Measurements from ENCODE around the gene PEAK1. TPM values are rescaled to one million over a fixed set of nuclear protein-coding genes. Genes with fewer than 3 reads are reported as not detected.
"Not testable (repeated sequence)": the region's sequence is repeated elsewhere in the genome, so short reads cannot be mapped to it uniquely, and the experiment has no call there.

Gene PEAK1
- polyA plus RNA-seq, 2 of the 4 experiments (the other 2 are of a cell fraction): 7.5 to 13.7 TPM

- ChIA-PET POLR2A (no interaction called here), CTCF (no interaction called here)
- ATAC-seq: 0 out of 6 replicates have a peak, but pooled peaks of 1 of the 2 experiments have one; percentile 41
- FAIRE-seq: peak; percentile 59
- Histone ChIP-seq H3K4me3 (no peak overlapping the region), H3K4me1 (peaks cover 3% of the 10 kb centered on the region; the same call in 2 of the 3 replicates), H3K27ac (no peak overlapping the region), H3K4me2 (no peak overlapping the region), H3K9me3 (no peaks in the 10 kb centered on the region)
- DNase-seq (ENCODE audit: low read depth in 1 of 2, low spot score in 1 of 2): peak in 1 of 2 experiments; percentile 50
- no peak for TF ChIP-seq RCOR1 (IDR thresholded peaks at IDR 0.05; ENCODE audit: low read depth, low read length)
- peak; percentile 64 for TF ChIP-seq MAFK (IDR thresholded peaks at IDR 0.05; ENCODE audit: partially characterized antibody)
- 53% methylated on average over 2 of the region's 2 CpGs for WGBS (ENCODE audit: missing lambda C conversion rate)
These were observed 137.6 kb downstream of the PEAK1 start for GRCh38 chr15:77282333-77282732.

DNA sequence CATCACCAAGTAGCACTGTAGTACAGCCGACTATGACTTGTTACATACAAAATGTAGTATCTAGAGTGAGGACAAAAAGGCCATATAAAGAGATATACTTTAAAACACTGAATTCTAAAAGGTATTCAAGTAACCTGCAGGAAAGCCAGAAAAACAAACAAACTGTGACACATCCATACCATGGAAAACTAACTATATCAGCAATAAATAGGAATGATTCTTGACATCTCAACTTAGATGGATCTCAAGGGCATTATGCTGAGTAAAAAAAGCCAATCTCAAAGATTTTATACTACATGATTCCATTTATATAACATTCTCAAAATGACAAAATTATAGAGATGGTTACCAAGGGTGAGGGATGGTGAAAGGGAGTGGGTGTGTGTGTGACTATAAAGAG, 143.0 kb downstream of the PEAK1 start:
- Histone ChIP-seq H3K9me3 (no peaks in the 10 kb centered on the region), H3K4me2 (no peak overlapping the region), H3K4me3 (no peak overlapping the region), H3K27ac (no peak overlapping the region), H3K4me1 (peaks cover 1% of the 10 kb centered on the region; the same call in 2 of the 3 replicates)
- 84% methylated on average over 1 of the region's 1 CpG for WGBS (ENCODE audit: missing lambda C conversion rate)
- peak; percentile 68 for TF ChIP-seq MAFK (IDR thresholded peaks at IDR 0.05; ENCODE audit: partially characterized antibody)
- TF ChIP-seq USF2 (IDR thresholded peaks at IDR 0.05): no peak
- FAIRE-seq (peak; percentile 86), ATAC-seq (no peak), DNase-seq (ENCODE audit: low read depth in 1 of 2, low spot score in 1 of 2) (no peak)
- CTCF ChIA-PET: no interaction called here
- POLR2A ChIA-PET: no interaction called here

DNA sequence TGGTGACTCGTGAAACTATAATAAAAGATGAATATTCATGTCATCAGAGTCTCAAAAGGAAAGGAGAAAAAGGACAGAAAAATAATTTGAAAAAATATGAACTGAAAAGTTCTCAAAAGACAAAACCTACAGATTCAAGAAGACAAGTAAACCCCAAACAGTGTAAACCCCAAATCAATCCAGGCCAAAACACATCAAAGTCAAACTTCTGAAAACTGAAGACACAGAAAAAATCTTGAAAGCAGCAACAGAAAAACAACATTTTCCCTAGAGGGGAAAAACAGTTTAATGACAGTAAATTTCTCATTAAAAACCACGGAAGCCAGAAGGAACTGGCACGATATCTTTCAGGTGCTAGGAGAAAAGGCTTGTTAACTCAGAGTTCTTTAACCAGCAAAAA, 143.8 kb downstream of the PEAK1 start:
- Histone ChIP-seq H3K4me1 (no peaks in the 10 kb centered on the region), H3K27ac (no peak overlapping the region), H3K4me3 (no peak overlapping the region), H3K9me3 (no peaks in the 10 kb centered on the region), H3K4me2 (no peak overlapping the region)
- ChIA-PET CTCF (no interaction called here), POLR2A (no interaction called here)
- WGBS (ENCODE audit: missing lambda C conversion rate): 71% methylated on average over 3 of the region's 3 CpGs
- TF ChIP-seq, protein P1, sequence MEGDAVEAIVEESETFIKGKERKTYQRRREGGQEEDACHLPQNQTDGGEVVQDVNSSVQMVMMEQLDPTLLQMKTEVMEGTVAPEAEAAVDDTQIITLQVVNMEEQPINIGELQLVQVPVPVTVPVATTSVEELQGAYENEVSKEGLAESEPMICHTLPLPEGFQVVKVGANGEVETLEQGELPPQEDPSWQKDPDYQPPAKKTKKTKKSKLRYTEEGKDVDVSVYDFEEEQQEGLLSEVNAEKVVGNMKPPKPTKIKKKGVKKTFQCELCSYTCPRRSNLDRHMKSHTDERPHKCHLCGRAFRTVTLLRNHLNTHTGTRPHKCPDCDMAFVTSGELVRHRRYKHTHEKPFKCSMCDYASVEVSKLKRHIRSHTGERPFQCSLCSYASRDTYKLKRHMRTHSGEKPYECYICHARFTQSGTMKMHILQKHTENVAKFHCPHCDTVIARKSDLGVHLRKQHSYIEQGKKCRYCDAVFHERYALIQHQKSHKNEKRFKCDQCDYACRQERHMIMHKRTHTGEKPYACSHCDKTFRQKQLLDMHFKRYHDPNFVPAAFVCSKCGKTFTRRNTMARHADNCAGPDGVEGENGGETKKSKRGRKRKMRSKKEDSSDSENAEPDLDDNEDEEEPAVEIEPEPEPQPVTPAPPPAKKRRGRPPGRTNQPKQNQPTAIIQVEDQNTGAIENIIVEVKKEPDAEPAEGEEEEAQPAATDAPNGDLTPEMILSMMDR (IDR thresholded peaks at IDR 0.05): no peak
- TF ChIP-seq FOXS1 (CRISPR knock-in tag; IDR thresholded peaks at IDR 0.05) (no peak), PBX3 (IDR thresholded peaks at IDR 0.05) (no peak), POLR2A (IDR thresholded peaks at IDR 0.05; ENCODE audit: low read length) (no peak), GATA3 (IDR thresholded peaks at IDR 0.05; ENCODE audit: borderline replicate concordance) (no peak), PHF8 (IDR thresholded peaks at IDR 0.05; ENCODE audit: borderline replicate concordance, low read depth) (no peak), ESRRA (IDR thresholded peaks at IDR 0.05; ENCODE audit: borderline replicate concordance, low read length) (no peak), KDM1A (IDR thresholded peaks at IDR 0.05; ENCODE audit: low read depth) (no peak), NFE2L2 (conservative IDR thresholded peaks at IDR 0.05; ENCODE audit: low read length) (no peak), EHF (CRISPR knock-in tag; IDR thresholded peaks at IDR 0.05) (no peak), JUN (IDR thresholded peaks at IDR 0.05) (no peak), BCL3 (IDR thresholded peaks at IDR 0.05) (no peak), BHLHE40 (IDR thresholded peaks at IDR 0.05; ENCODE audit: low read depth, low read length) (no peak), HOXA7 (CRISPR knock-in tag; IDR thresholded peaks at IDR 0.05) (no peak)
- DNase-seq (ENCODE audit: low read depth in 1 of 2, low spot score in 1 of 2) (no peak), FAIRE-seq (peak; percentile 23), ATAC-seq (no peak)

DNA sequence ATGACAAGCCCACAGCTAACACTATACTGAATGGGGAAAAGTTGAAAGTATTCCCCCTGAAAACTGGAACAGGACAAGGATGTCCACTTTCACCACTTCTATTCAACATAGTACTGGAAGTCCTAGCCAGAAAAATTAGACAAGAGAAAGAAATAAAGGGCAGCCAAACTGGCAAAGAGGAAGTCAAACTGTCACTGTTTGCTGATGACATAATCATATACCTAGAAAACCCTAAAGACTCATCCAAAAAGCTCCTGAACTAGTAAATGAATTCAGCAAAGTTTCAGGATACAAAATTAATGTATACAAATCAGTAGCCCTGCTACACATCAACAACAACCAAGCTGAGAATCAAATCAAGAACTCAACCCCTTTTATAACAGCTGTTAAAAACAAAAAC, 146.8 kb downstream of the PEAK1 start:
- DNase-seq (ENCODE audit: low read depth in 1 of 2, low spot score in 1 of 2); H3K4me2 ChIP-seq; H3K4me3 ChIP-seq; POLR2A ChIA-PET; H3K4me1 ChIP-seq; ATAC-seq; H3K27ac ChIP-seq; H3K9me3 ChIP-seq: not testable (repeated sequence)
- peak; percentile 28 for FAIRE-seq
- CTCF ChIA-PET: interaction anchor here (1.2 to 1.6 kb wide), 3 partner anchors 16 to 74 kb away, joined by 3 to 6 read pairs (median 5); no protein-coding TSS in a partner anchor

All from A549 (cell line).